K562 (cell line): ENCODE results near the gene XRRA1. TPM values are rescaled to one million over a fixed set of nuclear protein-coding genes. Genes with fewer than 3 reads are reported as not detected.
A peak's percentile ranks its signal among the peaks of the same experiment; 100 is the strongest.

ENCODE experiments used
- ATAC-seq: fragments of 200-7000 bp; cut with Tn5 transposase; 3 replicates; pipeline ENCODE4 v1.9.1; 2020; ENCODE audit warnings: moderate library complexity
- BruUV-seq: library from RNA; stranded (reverse); fragments of 400-500 nt; replicated peaks from 2 replicates; lab custom pipeline; 2021; lab: Mats Ljungman, UMichigan
- CTCF ChIA-PET: fragments of 300-600 bp; formaldehyde crosslinking; extraction: SDS; loops from one replicate; lab custom pipeline; 2021; ENCODE audit warnings: low intra/inter-chr PET ratio; lab: Yijun Ruan, JAX
- POLR2A ChIA-PET: fragments of 300-600, 350-650 bp; sonication (Branson Sonifier 250); formaldehyde crosslinking; extraction: SDS; loops from one replicate; lab custom pipeline; 2021; ENCODE audit warnings: antibody characterized with exemption, inconsistent platforms; lab: Yijun Ruan, JAX
- DNase-seq, 4 experiments: peaks; one replicate each; pipeline versions ENCODE4 v3.0.0 to v3.0.0-alpha.2; 2011 to 2018; ENCODE audit warnings: low spot score in 3 of 4, mixed read lengths in 3 of 4; ENCODE audit errors: extremely low read depth in 1 of 4
- FAIRE-seq: peaks from 2 replicates; lab custom pipeline; 2011; peaks lifted over from hg19 to GRCh38; lab: Jason Lieb, UNC
- H2AFZ ChIP-seq: 2 replicates; pipeline ENCODE4 v1.6.0; 2011; ENCODE audit warnings: low read depth, low read length, control low read depth, inconsistent platforms
- H3K27ac ChIP-seq: fragments of 200-600 bp; 3 replicates; pipeline ENCODE4 v1.8.0; 2011; ENCODE audit warnings: low read depth, mild to moderate bottlenecking, control low read depth, inconsistent platforms, low read length, moderate library complexity, mixed read lengths; ENCODE audit errors: extremely low read depth
- H3K27me3 ChIP-seq, 2 experiments: fragments of 300-600 bp in 1 of 2; 2 replicates in 1 of 2; 3 replicates in 1 of 2; pipeline versions ENCODE4 v1.6.0 to v1.8.0; 2011; ENCODE audit warnings: inconsistent platforms in 2 of 2, low read length in 2 of 2, mild to moderate bottlenecking in 1 of 2, mixed read lengths in 1 of 2, moderate library complexity in 1 of 2; ENCODE audit not compliant: control insufficient read depth in 2 of 2, insufficient read depth in 2 of 2
- H3K36me3 ChIP-seq: fragments of 300-600 bp; 3 replicates; pipeline ENCODE4 v1.8.0; 2011; ENCODE audit warnings: mild to moderate bottlenecking, low read length, inconsistent platforms; ENCODE audit not compliant: control insufficient read depth, insufficient read depth
- H3K4me1 ChIP-seq, 2 experiments: fragments of 200-600 bp in 1 of 2; replicated peaks in 1 of 2; 2 replicates in 1 of 2; 3 replicates in 1 of 2; pipeline versions ENCODE4 v1.5.1 to v1.8.0; 2011; ENCODE audit warnings: inconsistent platforms in 2 of 2, low read length in 2 of 2, mild to moderate bottlenecking in 1 of 2, mixed read lengths in 1 of 2, moderate library complexity in 1 of 2; ENCODE audit not compliant: control insufficient read depth in 2 of 2, insufficient read depth in 2 of 2
- H3K4me2 ChIP-seq: 2 replicates; pipeline ENCODE4 v1.6.1; 2011; ENCODE audit warnings: low read length, control low read depth, inconsistent platforms, mixed read lengths; ENCODE audit not compliant: insufficient read depth
- H3K4me3 ChIP-seq: fragments of 200-600 bp; sonication (generic), shearing (Covaris generic); 2 replicates; pipeline ENCODE4 v1.5.1; 2016; ENCODE audit warnings: control low read depth, inconsistent platforms
- H3K79me2 ChIP-seq: fragments of 200-600 bp; 3 replicates; pipeline ENCODE4 v1.8.0; 2011; ENCODE audit warnings: low read length, inconsistent platforms; ENCODE audit not compliant: control insufficient read depth, insufficient read depth
- H3K9ac ChIP-seq, 2 experiments: 2 replicates each; pipeline versions ENCODE4 v1.6.0 to v1.6.1; 2011; ENCODE audit warnings: low read depth in 2 of 2, low read length in 2 of 2, control low read depth in 1 of 2, inconsistent platforms in 1 of 2, mild to moderate bottlenecking in 1 of 2, mixed read lengths in 1 of 2; ENCODE audit not compliant: insufficient read depth in 1 of 2
- H3K9me1 ChIP-seq: one replicate; pipeline ENCODE4 v1.6.0; 2011; ENCODE audit warnings: inconsistent platforms, mild to moderate bottlenecking, low read length, moderate library complexity; ENCODE audit not compliant: control insufficient read depth, insufficient read depth
- H3K9me3 ChIP-seq: replicated peaks from 2 replicates; pipeline ENCODE4 v1.5.1; 2011; ENCODE audit warnings: low read depth, low read length, inconsistent platforms; ENCODE audit not compliant: control insufficient read depth, insufficient read depth
- H4K20me1 ChIP-seq: replicated peaks from 2 replicates; pipeline ENCODE4 v1.6.1; 2011; ENCODE audit warnings: low read length, inconsistent platforms, mixed read lengths; ENCODE audit not compliant: control insufficient read depth, insufficient read depth
- ATF6 ChIP-seq: sonication (generic); formaldehyde crosslinking; IDR thresholded peaks from 2 replicates; pipeline ENCODE4 v1.4.0; 2020; ENCODE audit warnings: mild to moderate bottlenecking, missing genetic modification reagents
- CTCF ChIP-seq, 3 experiments: IDR thresholded peaks in 2 of 3; conservative IDR thresholded peaks in 1 of 3; 2 replicates each; pipeline ENCODE4 v1.5.1; 2011 to 2012; ENCODE audit warnings: low read length in 3 of 3, mild to moderate bottlenecking in 3 of 3, control low read depth in 2 of 3, improper control_type of control experiment in 1 of 3, inconsistent platforms in 1 of 3, low read depth in 1 of 3, mixed read lengths in 1 of 3, moderate library complexity in 1 of 3; ENCODE audit not compliant: insufficient read depth in 2 of 3
- HNRNPK ChIP-seq: fragments of 200-400 bp; formaldehyde crosslinking; IDR thresholded peaks from one replicate; pipeline ENCODE4 v1.6.1; 2018; ENCODE audit warnings: mild to moderate bottlenecking, low read depth, low read length; ENCODE audit not compliant: poor library complexity, severe bottlenecking
- HNRNPL ChIP-seq: fragments of 200-400 bp; formaldehyde crosslinking; IDR thresholded peaks from 2 replicates; pipeline ENCODE4 v1.6.1; 2017; ENCODE audit warnings: low read depth, mild to moderate bottlenecking, low read length
- MBD2 ChIP-seq: sonication (generic); IDR thresholded peaks from 2 replicates; pipeline ENCODE4 v1.6.1; 2016; ENCODE audit warnings: low read depth, borderline replicate concordance
- MEF2A ChIP-seq: IDR thresholded peaks from 2 replicates; pipeline ENCODE4 v1.6.1; 2011; ENCODE audit warnings: low read depth, mild to moderate bottlenecking, low read length, moderate library complexity; ENCODE audit not compliant: control insufficient read depth
- POU5F1 ChIP-seq: fragments of 150-350 bp; IDR thresholded peaks from 2 replicates; pipeline ENCODE4 v1.6.1; 2014; ENCODE audit warnings: borderline replicate concordance, low read length, low read depth, mild to moderate bottlenecking; ENCODE audit not compliant: partially characterized antibody
- RAD21 ChIP-seq, 2 experiments: fragments of 250-450 bp in 1 of 2; fragments of 450-650 bp in 1 of 2; sonication (Bioruptor Pico) in 1 of 2; formaldehyde crosslinking in 1 of 2; IDR thresholded peaks in 1 of 2; conservative IDR thresholded peaks in 1 of 2; 2 replicates each; pipeline versions ENCODE4 v1.4.0 to v1.8.0; 2020 to 2022; ENCODE audit warnings: mild to moderate bottlenecking in 2 of 2, moderate library complexity in 1 of 2
- RERE ChIP-seq: sonication (generic); formaldehyde crosslinking; IDR thresholded peaks from 2 replicates; pipeline ENCODE4 v1.8.0; 2023; ENCODE audit warnings: missing genetic modification reagents, mild to moderate bottlenecking, borderline replicate concordance
- STAG1 ChIP-seq: sonication (generic); formaldehyde crosslinking; IDR thresholded peaks from 2 replicates; pipeline ENCODE4 v1.5.0; 2020; ENCODE audit warnings: missing genetic modification reagents, borderline replicate concordance
- TCFL5 ChIP-seq: fragments of 250-450 bp; sonication (Bioruptor Pico); conservative IDR thresholded peaks from 2 replicates; pipeline ENCODE4 v1.6.1; 2021; ENCODE audit warnings: mild to moderate bottlenecking, moderate library complexity, matching md5 sums
- ZNF224 ChIP-seq: sonication (generic); formaldehyde crosslinking; IDR thresholded peaks from 2 replicates; pipeline ENCODE4 v1.8.0; 2022; ENCODE audit warnings: mild to moderate bottlenecking, missing genetic modification reagents
- WGBS: fragments of 100-300 bp; shearing (Covaris generic); methylation state at CpG from one replicate; pipeline ENCODE4 v1.1.6; 2016; ENCODE audit warnings: low coverage, mixed read lengths; ENCODE audit not compliant: insufficient coverage; ENCODE audit errors: missing lambda C conversion rate; 5-methylcytosine and 5-hydroxymethylcytosine counted together
- in situ Hi-C: fragments of 300-500 bp; cut with MboI; formaldehyde crosslinking; loops from 4 replicates; pipeline ENCODE4 v1.15.0; 2018; ENCODE audit warnings: inconsistent platforms, mixed read lengths
- intact Hi-C: fragments of 100-400 bp; cut with micrococcal nuclease; formaldehyde crosslinking; loops from 2 replicates; pipeline ENCODE4 v1.14.2; 2022
- polyA plus RNA-seq, 8 experiments: library from polyadenylated mRNA; depleted of rRNA in 4 of 8; stranded (reverse) in 5 of 8; unstranded in 3 of 8; fragments of >200 nt; fragmentation: Nextera tagmentation in 2 of 8; fragmentation: Illumina TruSeq in 1 of 8; extraction: Ambion mirVana in 2 of 8; extraction: Trizol in 1 of 8; gene quantifications; 2 replicates each; pipeline versions ENCODE4 v1.2.1 to v1.2.3, GENCODE V29; 2011 to 2014; ENCODE audit warnings: inconsistent platforms in 1 of 8, missing spikeins in 1 of 8
- total RNA-seq, 7 experiments: library from RNA; depleted of rRNA in 6 of 7; stranded (reverse); fragments of >200 nt in 6 of 7; fragmentation: Illumina TruSeq in 2 of 7; extraction: Trizol in 2 of 7; gene quantifications; 2 replicates each; pipeline versions ENCODE4 v1.2.1 to v1.2.3, GENCODE V29; 2011 to 2021; ENCODE audit warnings: low replicate concordance in 1 of 7

The XRRA1 gene
- total and polyA plus RNA-seq, 9 of the 15 experiments (the other 6 are each of a cell fraction or from before 2014, with no cell fraction given), result 5.0 to 22.5 (median 16.0) TPM

- H4K20me1 ChIP-seq, result no peaks in the 10 kb centered on the region
- no peak overlapping the region for H3K4me3 ChIP-seq
- peak; percentile 83 for FAIRE-seq
- H3K27me3 ChIP-seq, result no peaks in the 10 kb centered on the region
- no peaks in the 10 kb centered on the region for H3K4me1 ChIP-seq
- ATAC-seq, result peak; percentile 82
- H3K4me2 ChIP-seq, result no peak overlapping the region
- DNase-seq, result peak; percentile 31 to 59 (median 46)
- H3K9me1 ChIP-seq, result no peaks in the 10 kb centered on the region
- H3K9ac ChIP-seq, result no peak overlapping the region
- no peaks in the 10 kb centered on the region for H3K79me2 ChIP-seq
- no TSS peak for BruUV-seq
- WGBS, result 88% methylated on average over 1 of the region's 1 CpG
- H3K9me3 ChIP-seq, result peaks cover 33% of the 10 kb centered on the region
- ChIA-PET POLR2A (no interaction called here), CTCF (interaction anchor here (0.7 kb wide), 1 partner anchor 357 kb away, joined by 3 read pairs; no protein-coding TSS in a partner anchor)
- H2AFZ ChIP-seq, result no peak overlapping the region
- H3K36me3 ChIP-seq, result peaks cover 6% of the 10 kb centered on the region; the same call in 2 of the 3 replicates
- H3K27ac ChIP-seq, result no peak overlapping the region
- in situ Hi-C loops, result no loop called here
- intact Hi-C loops, result loop anchor here (2.0 kb wide), 1 partner anchor 168 kb away; no protein-coding TSS in a partner anchor
- TF ChIP-seq MBD2 (no peak), STAG1 (CRISPR knock-in tag) (no peak), TCFL5 (no peak), POU5F1 (no peak), HNRNPL (no peak), RERE (CRISPR knock-in tag) (no peak), MEF2A (no peak), RAD21 (CRISPR knock-in tag; conservative IDR thresholded peaks at IDR 0.05 in 1 of 2, IDR thresholded peaks at IDR 0.05 in 1 of 2) (peak in 1 of 2 experiments; percentile 54; a peak in 2 of 4 replicates), ZNF224 (CRISPR knock-in tag) (no peak), HNRNPK (no peak), CTCF (IDR thresholded peaks at IDR 0.05 in 2 of 3, conservative IDR thresholded peaks at IDR 0.05 in 1 of 3; ENCODE audit: insufficient read depth in 2 of 3, low read depth in 1 of 3, low read length in 3 of 3) (peak; percentile 39 to 54 (median 47); a peak in 4 of 6 replicates), ATF6 (no peak)
Observed at GRCh38 chr11:74870485-74870884, 78.4 kb downstream of the XRRA1 start.
